ENCODE measurements around the gene PARP15. TPM values are rescaled to one million over a fixed set of nuclear protein-coding genes. Genes with fewer than 3 reads are reported as not detected.
A peak's percentile ranks its signal among the peaks of the same experiment; 100 is the strongest.

PARP15 gene
- 28.6 TPM for polyA plus RNA-seq (2013)

DNA sequence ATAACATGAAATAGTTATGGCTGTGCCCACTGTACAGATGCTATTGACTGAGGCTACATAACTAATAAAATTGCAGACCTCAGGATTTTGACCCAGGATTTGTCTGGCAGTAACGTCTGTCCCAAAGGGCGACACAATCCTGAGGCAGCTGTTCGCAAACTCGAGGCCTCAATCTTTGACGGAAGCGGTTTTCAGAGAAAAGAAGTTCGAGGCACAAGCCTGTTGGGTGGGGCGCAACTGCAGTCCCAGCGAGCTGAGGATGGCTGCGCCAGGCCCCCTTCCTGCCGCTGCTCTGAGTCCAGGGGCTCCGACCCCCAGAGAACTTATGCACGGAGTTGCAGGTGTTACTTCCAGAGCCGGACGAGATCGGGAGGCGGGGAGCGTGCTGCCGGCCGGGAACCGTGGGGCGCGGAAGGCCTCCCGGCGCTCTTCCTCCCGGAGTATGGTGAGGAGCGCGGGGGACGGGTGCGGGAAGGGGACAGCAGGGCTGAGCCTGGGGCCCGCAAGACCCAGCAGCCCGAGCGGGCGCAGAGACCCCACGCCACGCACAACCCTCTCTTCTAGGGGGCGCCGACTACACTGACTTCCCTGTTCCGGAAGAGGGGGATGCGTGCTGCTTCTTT lies at the start of gene PARP15:
PARP15 (plus strand) TSS at position 242 of the 623 bp plus-strand sequence; CDS start at position 260, 18 bp downstream.
- ChIA-PET CTCF (no interaction called here), POLR2A (no interaction called here)
- Histone ChIP-seq H3K27me3 (replicated peaks in 2 of 5; ENCODE audit: control insufficient read depth in 4 of 5, insufficient read depth in 5 of 5, low read length in 4 of 5) (no peaks in the 10 kb centered on the region), H3K9me3 (ENCODE audit: control extremely low read depth in 1 of 5, control insufficient read depth in 4 of 5, insufficient read depth in 2 of 5, low read depth in 1 of 5, low read length in 4 of 5) (peaks cover 0 to 14% (median 4%) of the 10 kb centered on the region in 5 experiments), H3K27ac (ENCODE audit: insufficient read depth in 1 of 2, low read depth in 1 of 2, low read length in 2 of 2, poor library complexity in 1 of 2, severe bottlenecking in 2 of 2) (peak within 1 kb of the TSS; percentile 25 to 77), H3K4me1 (ENCODE audit: control extremely low read depth in 1 of 4, control insufficient read depth in 4 of 4, insufficient read depth in 4 of 4, low read length in 3 of 4) (peaks cover 0 to 13% (median 4%) of the 10 kb centered on the region in 4 experiments), H3K4me3 (ENCODE audit: control insufficient read depth in 1 of 7, extremely low read depth in 1 of 7, insufficient read depth in 4 of 7, low read depth in 2 of 7, low read length in 6 of 7) (peak within 1 kb of the TSS; percentile 69 to 93 (median 82)), H3K36me3 (ENCODE audit: control insufficient read depth in 4 of 4, insufficient read depth in 4 of 4, low read length in 3 of 4) (peaks cover 2 to 17% (median 8%) of the 10 kb centered on the region in 4 experiments)
- DNase-seq, result peak; percentile 32 to 64 (median 48)
- under 1% methylated on average over 35 of the region's 40 CpGs for WGBS (ENCODE audit: insufficient coverage)

DNA sequence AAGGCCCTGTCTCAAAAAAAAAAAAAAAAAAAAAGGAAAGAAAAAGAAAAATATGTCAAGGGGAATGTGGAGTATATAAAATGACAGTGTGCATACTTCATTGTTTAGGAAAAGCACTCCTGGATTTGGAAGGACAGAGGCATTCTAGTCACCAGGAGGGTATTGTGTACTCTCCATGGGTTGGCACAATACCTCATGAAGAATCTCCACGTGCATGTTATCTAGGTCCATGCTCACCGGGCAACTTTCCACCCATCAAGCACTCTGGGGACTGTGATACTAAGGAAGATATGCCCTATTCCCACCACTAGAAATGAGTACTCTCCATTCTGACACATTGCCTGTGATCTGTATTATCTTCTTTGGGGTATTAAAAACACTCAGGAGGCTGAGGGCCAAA lies 47.3 kb upstream of the PARP15 start:
- 100% methylated on average over 1 of the region's 2 CpGs for WGBS (ENCODE audit: insufficient coverage)

DNA sequence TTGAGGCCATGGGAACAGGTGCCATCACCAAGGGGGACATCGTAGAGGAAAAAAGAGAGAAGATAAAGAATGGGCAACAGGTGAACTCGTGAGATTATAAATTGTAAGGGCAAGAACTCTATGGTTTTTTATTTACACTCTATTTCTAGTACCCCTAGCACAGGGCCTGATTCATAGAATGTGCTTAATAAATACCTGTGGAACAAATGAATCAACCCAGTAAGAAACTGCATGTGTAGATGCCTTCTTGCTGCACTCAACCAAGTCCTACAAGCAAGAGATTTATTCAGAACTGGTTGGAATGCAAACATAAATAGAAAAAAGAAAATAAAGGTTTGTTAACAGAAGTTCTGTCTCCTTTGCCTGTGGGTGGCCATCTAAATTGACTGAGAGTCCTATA lies 44.0 kb upstream of the PARP15 start:
- no peak for DNase-seq
- Histone ChIP-seq H3K4me3 (ENCODE audit: control insufficient read depth in 1 of 7, extremely low read depth in 1 of 7, insufficient read depth in 4 of 7, low read depth in 2 of 7, low read length in 6 of 7) (no peak overlapping the region), H3K36me3 (ENCODE audit: control insufficient read depth in 4 of 4, insufficient read depth in 4 of 4, low read length in 3 of 4) (peaks cover 27 to 67% (median 45%) of the 10 kb centered on the region in 4 experiments), H3K9me3 (ENCODE audit: control extremely low read depth in 1 of 5, control insufficient read depth in 4 of 5, insufficient read depth in 2 of 5, low read depth in 1 of 5, low read length in 4 of 5) (no peaks in the 10 kb centered on the region), H3K4me1 (ENCODE audit: control extremely low read depth in 1 of 4, control insufficient read depth in 4 of 4, insufficient read depth in 4 of 4, low read length in 3 of 4) (no peaks in the 10 kb centered on the region), H3K27me3 (replicated peaks in 2 of 5; ENCODE audit: control insufficient read depth in 4 of 5, insufficient read depth in 5 of 5, low read length in 4 of 5) (no peaks in the 10 kb centered on the region), H3K27ac (ENCODE audit: insufficient read depth in 1 of 2, low read depth in 1 of 2, low read length in 2 of 2, poor library complexity in 1 of 2, severe bottlenecking in 2 of 2) (no peak overlapping the region)
- POLR2A ChIA-PET, result no interaction called here
- 100% methylated on average over 1 of the region's 2 CpGs for WGBS (ENCODE audit: insufficient coverage)
- CTCF ChIA-PET, result no interaction called here

More for the DNA sequence above, 47.3 kb upstream of the PARP15 start:
- CTCF ChIA-PET, result interaction anchor here (1.1 kb wide), 1 partner anchor 137 kb away, joined by 4 read pairs; no protein-coding TSS in a partner anchor
- peaks cover 10 to 60% (median 38%) of the 10 kb centered on the region in 4 experiments for H3K36me3 ChIP-seq (ENCODE audit: control insufficient read depth in 4 of 4, insufficient read depth in 4 of 4, low read length in 3 of 4)
- no peaks in the 10 kb centered on the region for H3K4me1 ChIP-seq (ENCODE audit: control extremely low read depth in 1 of 4, control insufficient read depth in 4 of 4, insufficient read depth in 4 of 4, low read length in 3 of 4)
- POLR2A ChIA-PET, result no interaction called here
- no peak for DNase-seq
- H3K27me3 ChIP-seq (replicated peaks in 2 of 5; ENCODE audit: control insufficient read depth in 4 of 5, insufficient read depth in 5 of 5, low read length in 4 of 5), result no peaks in the 10 kb centered on the region
- no peak overlapping the region for H3K27ac ChIP-seq (ENCODE audit: insufficient read depth in 1 of 2, low read depth in 1 of 2, low read length in 2 of 2, poor library complexity in 1 of 2, severe bottlenecking in 2 of 2)
- H3K9me3 ChIP-seq (ENCODE audit: control extremely low read depth in 1 of 5, control insufficient read depth in 4 of 5, insufficient read depth in 2 of 5, low read depth in 1 of 5, low read length in 4 of 5), result no peaks in the 10 kb centered on the region
- no peak overlapping the region for H3K4me3 ChIP-seq (ENCODE audit: control insufficient read depth in 1 of 7, extremely low read depth in 1 of 7, insufficient read depth in 4 of 7, low read depth in 2 of 7, low read length in 6 of 7)

DNA sequence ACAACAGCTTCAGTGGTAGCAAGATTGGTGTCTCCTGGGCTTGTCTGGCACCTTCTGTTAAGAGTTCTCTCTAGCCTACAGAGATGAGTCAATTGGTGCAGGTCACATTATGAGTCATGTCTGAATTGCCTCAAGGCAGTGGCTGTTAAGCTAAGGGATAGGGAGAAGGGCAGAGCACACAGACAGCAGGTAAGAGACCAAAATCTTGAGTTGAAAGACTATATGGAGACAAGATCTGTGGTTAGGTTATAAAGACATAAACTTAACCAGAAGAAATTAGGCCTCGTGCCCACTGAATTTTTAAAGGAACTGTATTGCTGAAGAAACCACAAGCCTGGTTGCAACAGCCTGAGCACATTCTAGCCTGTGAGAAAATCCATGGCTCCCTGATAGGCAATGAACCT lies 43.5 kb upstream of the PARP15 start:
- CTCF ChIA-PET, result interaction anchor here (1.4 kb wide), 1 partner anchor 76 kb away, joined by 6 read pairs; no protein-coding TSS in a partner anchor
- peaks cover 27 to 68% (median 46%) of the 10 kb centered on the region in 4 experiments for H3K36me3 ChIP-seq (ENCODE audit: control insufficient read depth in 4 of 4, insufficient read depth in 4 of 4, low read length in 3 of 4)
- peak in 1 of 3 donors; percentile 12 for DNase-seq
- H3K27me3 ChIP-seq (replicated peaks in 2 of 5; ENCODE audit: control insufficient read depth in 4 of 5, insufficient read depth in 5 of 5, low read length in 4 of 5), result no peaks in the 10 kb centered on the region
- H3K4me1 ChIP-seq (ENCODE audit: control extremely low read depth in 1 of 4, control insufficient read depth in 4 of 4, insufficient read depth in 4 of 4, low read length in 3 of 4), result no peaks in the 10 kb centered on the region
- 50% methylated on average over 1 of the region's 1 CpG for WGBS (ENCODE audit: insufficient coverage)
- POLR2A ChIA-PET, result no interaction called here
- no peaks in the 10 kb centered on the region for H3K9me3 ChIP-seq (ENCODE audit: control extremely low read depth in 1 of 5, control insufficient read depth in 4 of 5, insufficient read depth in 2 of 5, low read depth in 1 of 5, low read length in 4 of 5)
- H3K27ac ChIP-seq (ENCODE audit: insufficient read depth in 1 of 2, low read depth in 1 of 2, low read length in 2 of 2, poor library complexity in 1 of 2, severe bottlenecking in 2 of 2), result no peak overlapping the region
- no peak overlapping the region for H3K4me3 ChIP-seq (ENCODE audit: control insufficient read depth in 1 of 7, extremely low read depth in 1 of 7, insufficient read depth in 4 of 7, low read depth in 2 of 7, low read length in 6 of 7)

DNA sequence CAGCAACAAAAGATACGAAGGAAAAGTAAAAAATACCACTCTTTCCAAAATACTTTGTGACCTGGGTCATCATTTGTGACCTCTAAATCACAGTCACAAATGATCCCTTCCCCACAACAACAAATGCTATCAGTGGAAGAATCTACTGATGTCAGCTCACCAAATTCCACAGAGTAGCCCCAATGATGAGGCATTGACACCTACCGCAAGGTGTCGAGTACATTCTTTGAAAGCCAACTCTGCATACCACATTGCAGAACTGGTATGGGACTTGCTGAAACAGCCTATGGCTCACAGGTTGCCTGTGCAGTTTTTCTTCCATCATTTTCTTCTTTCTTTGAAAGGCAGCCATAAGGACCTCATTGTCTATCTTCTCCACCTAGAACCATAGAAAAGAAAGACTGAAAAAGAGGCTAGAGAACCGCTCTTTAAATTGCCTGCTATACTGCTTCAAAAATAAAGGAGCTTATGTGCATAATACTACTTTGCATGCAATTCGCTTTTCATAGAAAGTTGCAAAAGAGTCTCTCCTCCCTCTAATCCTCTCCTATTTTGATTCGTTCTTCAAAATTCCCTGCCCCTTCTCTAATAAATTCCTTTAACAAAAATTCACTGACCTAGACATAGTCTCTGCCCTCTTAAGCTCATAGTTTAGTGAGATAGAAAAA lies 41.4 kb upstream of the PARP15 start:
- ChIA-PET CTCF (interaction anchor here (0.7 kb wide), 2 partner anchors 9 to 67 kb away, joined by 3 read pairs; no protein-coding TSS in a partner anchor), POLR2A (no interaction called here)
- no peak for DNase-seq
- H3K27ac ChIP-seq (ENCODE audit: insufficient read depth in 1 of 2, low read depth in 1 of 2, low read length in 2 of 2, poor library complexity in 1 of 2, severe bottlenecking in 2 of 2), result no peak overlapping the region
- H3K4me3 ChIP-seq (ENCODE audit: control insufficient read depth in 1 of 7, extremely low read depth in 1 of 7, insufficient read depth in 4 of 7, low read depth in 2 of 7, low read length in 6 of 7), result no peak overlapping the region
- peaks cover 27 to 79% (median 52%) of the 10 kb centered on the region in 4 experiments for H3K36me3 ChIP-seq (ENCODE audit: control insufficient read depth in 4 of 4, insufficient read depth in 4 of 4, low read length in 3 of 4)
- no peaks in the 10 kb centered on the region for H3K27me3 ChIP-seq (replicated peaks in 2 of 5; ENCODE audit: control insufficient read depth in 4 of 5, insufficient read depth in 5 of 5, low read length in 4 of 5)
- H3K4me1 ChIP-seq (ENCODE audit: control extremely low read depth in 1 of 4, control insufficient read depth in 4 of 4, insufficient read depth in 4 of 4, low read length in 3 of 4), result no peaks in the 10 kb centered on the region
- H3K9me3 ChIP-seq (ENCODE audit: control extremely low read depth in 1 of 5, control insufficient read depth in 4 of 5, insufficient read depth in 2 of 5, low read depth in 1 of 5, low read length in 4 of 5), result no peaks in the 10 kb centered on the region
- 100% methylated on average over 2 of the region's 6 CpGs for WGBS (ENCODE audit: insufficient coverage)

DNA sequence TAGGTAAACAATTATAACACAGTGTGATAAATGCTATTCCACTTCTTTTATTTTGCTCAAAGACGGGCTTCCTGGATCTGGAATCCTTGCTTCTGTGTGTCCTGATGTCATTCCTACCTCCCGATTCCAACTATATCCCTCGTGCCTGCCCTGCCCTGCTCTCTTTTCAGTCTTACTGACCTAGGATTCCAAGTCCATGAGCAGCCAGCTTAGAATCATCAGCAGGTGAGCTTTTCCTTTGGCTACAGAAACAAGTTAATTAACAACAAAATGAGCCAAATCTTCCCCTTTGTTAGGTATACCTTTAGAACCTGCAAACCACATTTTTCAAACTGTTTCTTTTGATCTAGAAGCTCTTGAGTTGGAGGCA lies 40.8 kb upstream of the PARP15 start:
- no peaks in the 10 kb centered on the region for H3K27me3 ChIP-seq (replicated peaks in 2 of 5; ENCODE audit: control insufficient read depth in 4 of 5, insufficient read depth in 5 of 5, low read length in 4 of 5)
- CTCF ChIA-PET, result interaction anchor here (0.7 kb wide), 2 partner anchors 9 to 68 kb away, joined by 3 read pairs; no protein-coding TSS in a partner anchor
- POLR2A ChIA-PET, result no interaction called here
- 100% methylated on average over 3 of the region's 3 CpGs for WGBS (ENCODE audit: insufficient coverage)
- no peaks in the 10 kb centered on the region for H3K4me1 ChIP-seq (ENCODE audit: control extremely low read depth in 1 of 4, control insufficient read depth in 4 of 4, insufficient read depth in 4 of 4, low read length in 3 of 4)
- DNase-seq, result no peak
- H3K27ac ChIP-seq (ENCODE audit: insufficient read depth in 1 of 2, low read depth in 1 of 2, low read length in 2 of 2, poor library complexity in 1 of 2, severe bottlenecking in 2 of 2), result no peak overlapping the region
- H3K36me3 ChIP-seq (ENCODE audit: control insufficient read depth in 4 of 4, insufficient read depth in 4 of 4, low read length in 3 of 4), result peaks cover 27 to 76% (median 52%) of the 10 kb centered on the region in 4 experiments
- H3K4me3 ChIP-seq (ENCODE audit: control insufficient read depth in 1 of 7, extremely low read depth in 1 of 7, insufficient read depth in 4 of 7, low read depth in 2 of 7, low read length in 6 of 7), result no peak overlapping the region
- H3K9me3 ChIP-seq (ENCODE audit: control extremely low read depth in 1 of 5, control insufficient read depth in 4 of 5, insufficient read depth in 2 of 5, low read depth in 1 of 5, low read length in 4 of 5), result no peaks in the 10 kb centered on the region

DNA sequence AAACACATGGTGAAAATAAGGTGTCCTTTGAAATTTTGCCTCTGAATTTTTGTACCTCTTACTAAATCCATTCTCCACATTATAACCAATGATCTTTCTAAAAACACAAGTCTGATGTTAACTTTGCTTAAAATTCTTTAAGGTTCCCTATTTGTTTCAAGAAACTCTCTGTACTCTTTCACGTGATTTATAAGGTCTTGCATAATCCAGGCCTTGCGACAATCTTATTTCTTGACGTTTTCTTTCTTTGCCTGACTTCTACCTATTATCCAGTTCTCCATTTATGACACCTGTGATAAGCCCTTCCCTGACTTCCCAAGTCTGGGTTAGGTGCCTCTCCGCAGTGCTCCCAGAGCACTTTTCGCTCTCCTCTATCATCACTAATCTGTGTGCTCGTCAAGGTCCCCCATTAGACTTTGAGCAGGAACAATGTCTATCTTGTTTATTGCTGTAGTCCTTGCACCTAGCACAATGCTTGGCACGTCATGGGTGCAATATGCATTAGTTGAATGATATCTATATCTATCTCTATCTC lies 38.4 kb upstream of the PARP15 start:
- H3K27ac ChIP-seq (ENCODE audit: insufficient read depth in 1 of 2, low read depth in 1 of 2, low read length in 2 of 2, poor library complexity in 1 of 2, severe bottlenecking in 2 of 2), result no peak overlapping the region
- 78% methylated on average over 5 of the region's 7 CpGs for WGBS (ENCODE audit: insufficient coverage)
- H3K4me3 ChIP-seq (ENCODE audit: control insufficient read depth in 1 of 7, extremely low read depth in 1 of 7, insufficient read depth in 4 of 7, low read depth in 2 of 7, low read length in 6 of 7), result no peak overlapping the region
- no peaks in the 10 kb centered on the region for H3K4me1 ChIP-seq (ENCODE audit: control extremely low read depth in 1 of 4, control insufficient read depth in 4 of 4, insufficient read depth in 4 of 4, low read length in 3 of 4)
- no peaks in the 10 kb centered on the region for H3K27me3 ChIP-seq (replicated peaks in 2 of 5; ENCODE audit: control insufficient read depth in 4 of 5, insufficient read depth in 5 of 5, low read length in 4 of 5)
- H3K9me3 ChIP-seq (ENCODE audit: control extremely low read depth in 1 of 5, control insufficient read depth in 4 of 5, insufficient read depth in 2 of 5, low read depth in 1 of 5, low read length in 4 of 5), result no peaks in the 10 kb centered on the region
- no peak for DNase-seq
- H3K36me3 ChIP-seq (ENCODE audit: control insufficient read depth in 4 of 4, insufficient read depth in 4 of 4, low read length in 3 of 4), result peaks cover 17 to 58% (median 40%) of the 10 kb centered on the region in 4 experiments
- CTCF ChIA-PET, result no interaction called here
- POLR2A ChIA-PET, result no interaction called here
